Glutamatergic neuron (in vitro differentiated cells): ENCODE data around the gene NPTX1. TPM values are rescaled to one million over a fixed set of nuclear protein-coding genes. Genes with fewer than 3 reads are reported as not detected.

Experiments
- DNase-seq: peaks from one replicate; pipeline ENCODE4 v3.0.0; 2022
- H3K27ac Mint-ChIP-seq: one replicate; pipeline ENCODE4 v1.8.0; 2020; ENCODE audit warnings: mild to moderate bottlenecking, mixed read lengths, inconsistent platforms; ENCODE audit not compliant: unreplicated experiment
- H3K27me3 Mint-ChIP-seq: one replicate; pipeline ENCODE4 v1.8.0; 2020; ENCODE audit warnings: mild to moderate bottlenecking, moderate library complexity, mixed read lengths, inconsistent platforms; ENCODE audit not compliant: unreplicated experiment
- H3K36me3 Mint-ChIP-seq: one replicate; pipeline ENCODE4 v1.8.0; 2020; ENCODE audit warnings: mild to moderate bottlenecking, mixed read lengths, inconsistent platforms; ENCODE audit not compliant: unreplicated experiment
- H3K4me1 Mint-ChIP-seq: one replicate; pipeline ENCODE4 v1.8.0; 2020; ENCODE audit warnings: mild to moderate bottlenecking, low read depth, mixed read lengths, inconsistent platforms; ENCODE audit not compliant: unreplicated experiment
- H3K4me3 Mint-ChIP-seq: one replicate; pipeline ENCODE4 v1.8.0; 2020; ENCODE audit warnings: mild to moderate bottlenecking, mixed read lengths, inconsistent platforms; ENCODE audit not compliant: unreplicated experiment
- H3K9me3 Mint-ChIP-seq: one replicate; pipeline ENCODE4 v1.8.0; 2020; ENCODE audit warnings: mild to moderate bottlenecking, moderate library complexity, mixed read lengths, inconsistent platforms; ENCODE audit not compliant: unreplicated experiment
- CTCF ChIP-seq: fragments of 200-600 bp; sonication (generic); IDR thresholded peaks from one replicate; pipeline ENCODE4 v1.5.0; 2021; ENCODE audit not compliant: partially characterized antibody, unreplicated experiment
- total RNA-seq: library from RNA; stranded (reverse); fragmentation: NEBNext Ultra II Directional; extraction: Animal tissue kit (Norgen Biotek cat#: 25700); gene quantifications from one replicate; pipeline ENCODE4 v1.2.1, GENCODE V29; 2021; ENCODE audit not compliant: unreplicated experiment

Gene NPTX1
- total RNA-seq, 1 donor from 2014 or later: 18.1 TPM

GRCh38 chr17:80498920-80499410, 22.6 kb upstream of the NPTX1 start:
- no peak for TF ChIP-seq CTCF
- peaks cover 5% of the 10 kb centered on the region for H3K27me3 Mint-ChIP-seq
- no peak overlapping the region for H3K4me3 Mint-ChIP-seq

GRCh38 chr17:80498242-80498919, 22.0 kb upstream of the NPTX1 start:
- Mint-ChIP-seq H3K9me3 (peaks cover 7% of the 10 kb centered on the region), H3K4me1 (peaks cover 16% of the 10 kb centered on the region), H3K4me3 (no peak overlapping the region), H3K36me3 (no peaks in the 10 kb centered on the region), H3K27ac (no peak overlapping the region), H3K27me3 (peaks cover 5% of the 10 kb centered on the region)
- no peak for DNase-seq
- no peak for TF ChIP-seq CTCF

More at GRCh38 chr17:80498920-80499410, 22.6 kb upstream of the NPTX1 start:
- H3K36me3 Mint-ChIP-seq: no peaks in the 10 kb centered on the region
- H3K27ac Mint-ChIP-seq: no peak overlapping the region
- peaks cover 6% of the 10 kb centered on the region for H3K9me3 Mint-ChIP-seq
- peaks cover 14% of the 10 kb centered on the region for H3K4me1 Mint-ChIP-seq
- no peak for DNase-seq

- TF ChIP-seq CTCF: no peak
- H3K27me3 Mint-ChIP-seq: peaks cover 9% of the 10 kb centered on the region
- no peak for DNase-seq
- no peak overlapping the region for H3K4me3 Mint-ChIP-seq
- H3K27ac Mint-ChIP-seq: no peak overlapping the region
- H3K9me3 Mint-ChIP-seq: peaks cover 12% of the 10 kb centered on the region
- peaks cover 21% of the 10 kb centered on the region for H3K4me1 Mint-ChIP-seq
- H3K36me3 Mint-ChIP-seq: no peaks in the 10 kb centered on the region
These were observed 21.4 kb upstream of the NPTX1 start for GRCh38 chr17:80497726-80498241.

GRCh38 chr17:80494547-80494946, 18.1 kb upstream of the NPTX1 start:
- no peak overlapping the region for H3K27ac Mint-ChIP-seq
- no peak for TF ChIP-seq CTCF
- peaks cover 25% of the 10 kb centered on the region for H3K9me3 Mint-ChIP-seq
- H3K36me3 Mint-ChIP-seq: no peaks in the 10 kb centered on the region
- H3K27me3 Mint-ChIP-seq: peaks cover 23% of the 10 kb centered on the region
- H3K4me1 Mint-ChIP-seq: peaks cover 17% of the 10 kb centered on the region
- no peak overlapping the region for H3K4me3 Mint-ChIP-seq
- no peak for DNase-seq
